Uterus (tissue), 4 donors: ENCODE measurements around the gene BLNK. TPM values are rescaled to one million over a fixed set of nuclear protein-coding genes. Genes with fewer than 3 reads are reported as not detected.

Source experiments
- DNase-seq, 2 donors: peaks; one replicate each; pipeline ENCODE4 v3.0.0-alpha.2; 2019 to 2020
- H3K27ac ChIP-seq, 2 donors: fragments of 200-600 bp; sonication (generic); 1 replicate in 1 of 2; 2 replicates in 1 of 2; pipeline ENCODE4 v1.5.1; 2016 to 2018
- H3K27me3 ChIP-seq, 2 donors: fragments of 200-600 bp; sonication (generic); one replicate each; pipeline ENCODE4 v1.5.1; 2018 to 2019; ENCODE audit warnings: control low read depth in 1 of 2
- H3K36me3 ChIP-seq, 2 donors: fragments of 200-600 bp; sonication (generic); one replicate each; pipeline ENCODE4 v1.5.1; 2019; ENCODE audit warnings: control low read depth in 1 of 2
- H3K4me1 ChIP-seq, 2 donors: fragments of 200-600 bp; sonication (generic); one replicate each; pipeline ENCODE4 v1.5.1; 2018 to 2019; ENCODE audit warnings: control low read depth in 1 of 2
- H3K4me3 ChIP-seq, 2 donors: fragments of 200-600 bp; sonication (generic); 1 replicate in 1 of 2; 2 replicates in 1 of 2; pipeline ENCODE4 v1.5.1; 2018 to 2019; ENCODE audit warnings: mild to moderate bottlenecking in 1 of 2
- H3K9me3 ChIP-seq, 2 donors: fragments of 200-600 bp; sonication (generic); one replicate each; pipeline ENCODE4 v1.5.1; 2019; ENCODE audit warnings: control low read depth in 1 of 2
- CTCF ChIP-seq, 4 experiments: fragments of 200-600 bp in 2 of 4; fragments of 450-650 bp in 2 of 4; sonication (generic) in 2 of 4; IDR thresholded peaks; one replicate each; pipeline ENCODE4 v1.5.1; 2016 to 2019; ENCODE audit warnings: antibody characterized with exemption in 4 of 4, mild to moderate bottlenecking in 2 of 4, moderate library complexity in 1 of 4
- POLR2A ChIP-seq, 2 donors: fragments of 450-650 bp; IDR thresholded peaks; one replicate each; pipeline ENCODE4 v1.6.1; 2016; ENCODE audit warnings: antibody characterized with exemption in 2 of 2, mild to moderate bottlenecking in 1 of 2, moderate library complexity in 1 of 2
- intact Hi-C: fragments of 100-400 bp; cut with DNase I; formaldehyde crosslinking; loops from one replicate; pipeline ENCODE4 v1.15.1; 2023; ENCODE audit warnings: low total_unique reads
- total RNA-seq, 4 donors: library from RNA; depleted of rRNA in 3 of 4; stranded (reverse); fragments of >200 nt in 3 of 4; gene quantifications; one replicate each; pipeline versions ENCODE4 v1.1.0 to v1.2.4, GENCODE V29; 2014 to 2023
- donor health status: DM: yes; HTN: yes; CAD: no.

The BLNK gene
- total RNA-seq, 4 donors from 2014 or later, result 0.67 to 3.9 (median 1.8) TPM; not detected in 1

- Histone ChIP-seq H3K36me3 (no peaks in the 10 kb centered on the region), H3K4me1 (no peaks in the 10 kb centered on the region), H3K9me3 (no peaks in the 10 kb centered on the region), H3K4me3 (no peak overlapping the region), H3K27me3 (no peaks in the 10 kb centered on the region), H3K27ac (no peak overlapping the region)
- TF ChIP-seq CTCF (IDR thresholded peaks at IDR 0.05), result no peak
- no peak for TF ChIP-seq POLR2A (IDR thresholded peaks at IDR 0.05)
- DNase-seq, result no peak
- intact Hi-C loops, result no loop called here
Observed at GRCh38 chr10:96249264-96249663, 22.1 kb downstream of the BLNK start.

GRCh38 chr10:96244354-96244753 lies 27.0 kb downstream of the BLNK start:
- H3K4me3 ChIP-seq, result no peak overlapping the region
- TF ChIP-seq CTCF (IDR thresholded peaks at IDR 0.05), result no peak
- TF ChIP-seq POLR2A (IDR thresholded peaks at IDR 0.05), result no peak
- H3K4me1 ChIP-seq, result no peaks in the 10 kb centered on the region
- H3K27me3 ChIP-seq, result no peaks in the 10 kb centered on the region
- no peaks in the 10 kb centered on the region for H3K36me3 ChIP-seq
- intact Hi-C loops, result no loop called here
- H3K9me3 ChIP-seq, result no peaks in the 10 kb centered on the region
- DNase-seq, result no peak
- H3K27ac ChIP-seq, result no peak overlapping the region

- Histone ChIP-seq H3K36me3 (no peaks in the 10 kb centered on the region), H3K27me3 (no peaks in the 10 kb centered on the region), H3K4me3 (no peak overlapping the region), H3K4me1 (no peaks in the 10 kb centered on the region), H3K9me3 (no peaks in the 10 kb centered on the region), H3K27ac (no peak overlapping the region)
- TF ChIP-seq POLR2A (IDR thresholded peaks at IDR 0.05) (no peak), CTCF (IDR thresholded peaks at IDR 0.05) (no peak)
- intact Hi-C loops, result no loop called here
- DNase-seq, result no peak
Observed at GRCh38 chr10:96243296-96243695, 28.1 kb downstream of the BLNK start.

GRCh38 chr10:96242822-96243221 lies 28.5 kb downstream of the BLNK start:
- Histone ChIP-seq H3K9me3 (no peaks in the 10 kb centered on the region), H3K36me3 (no peaks in the 10 kb centered on the region), H3K27ac (no peak overlapping the region), H3K4me1 (no peaks in the 10 kb centered on the region), H3K4me3 (no peak overlapping the region), H3K27me3 (no peaks in the 10 kb centered on the region)
- DNase-seq, result no peak
- intact Hi-C loops, result no loop called here
- no peak for TF ChIP-seq CTCF (IDR thresholded peaks at IDR 0.05)
- no peak for TF ChIP-seq POLR2A (IDR thresholded peaks at IDR 0.05)

GRCh38 chr10:96238646-96239623 lies 32.4 kb downstream of the BLNK start:
- no peaks in the 10 kb centered on the region for H3K36me3 ChIP-seq
- intact Hi-C loops, result no loop called here
- no peak for DNase-seq
- H3K9me3 ChIP-seq, result no peaks in the 10 kb centered on the region
- no peak overlapping the region for H3K27ac ChIP-seq
- TF ChIP-seq POLR2A (IDR thresholded peaks at IDR 0.05) (no peak), CTCF (IDR thresholded peaks at IDR 0.05) (no peak)
- H3K4me3 ChIP-seq, result no peak overlapping the region
- no peaks in the 10 kb centered on the region for H3K4me1 ChIP-seq
- no peaks in the 10 kb centered on the region for H3K27me3 ChIP-seq
